Large intestine (tissue), 3 donors: ENCODE measurements around the gene RAB9A. TPM values are rescaled to one million over a fixed set of nuclear protein-coding genes. Genes with fewer than 3 reads are reported as not detected.
A peak's percentile ranks its signal among the peaks of the same experiment; 100 is the strongest.
"Not testable (repeated sequence)": the region's sequence is repeated elsewhere in the genome, so short reads cannot be mapped to it uniquely, and the experiment has no call there.

Experiments
- DNase-seq, 2 donors: peaks; one replicate each; pipeline versions ENCODE4 v3.0.0 to v3.0.0-alpha.2; 2013
- H3K27ac ChIP-seq: one replicate; pipeline ENCODE4 v1.5.1; 2013; ENCODE audit warnings: low read length
- H3K27me3 ChIP-seq: 2 replicates; pipeline ENCODE4 v1.6.1; 2013; ENCODE audit warnings: low read length; ENCODE audit not compliant: control insufficient read depth, insufficient read depth
- H3K36me3 ChIP-seq: 2 replicates; pipeline ENCODE4 v1.6.1; 2013; ENCODE audit warnings: low read length; ENCODE audit not compliant: control insufficient read depth, insufficient read depth
- H3K4me1 ChIP-seq: one replicate; pipeline ENCODE4 v1.6.1; 2013; ENCODE audit warnings: low read length; ENCODE audit not compliant: control insufficient read depth, insufficient read depth
- H3K4me3 ChIP-seq: one replicate; pipeline ENCODE4 v1.5.1; 2013; ENCODE audit warnings: low read length
- H3K9me3 ChIP-seq: one replicate; pipeline ENCODE4 v1.6.1; 2013; ENCODE audit warnings: mild to moderate bottlenecking, low read depth, low read length, moderate library complexity; ENCODE audit not compliant: control insufficient read depth
- WGBS: methylation state at CpG from one replicate; pipeline ENCODE4 v1.1.5; 2013; ENCODE audit warnings: low lambda C conversion rate; ENCODE audit not compliant: insufficient coverage; 5-methylcytosine and 5-hydroxymethylcytosine counted together
- polyA plus RNA-seq: library from polyadenylated mRNA; unstranded; fragments of 120-200 nt; gene quantifications from one replicate; pipeline ENCODE4 v1.2.1, GENCODE V29; 2013

RAB9A gene
- polyA plus RNA-seq, 1 donor: 22.6 TPM

DNA sequence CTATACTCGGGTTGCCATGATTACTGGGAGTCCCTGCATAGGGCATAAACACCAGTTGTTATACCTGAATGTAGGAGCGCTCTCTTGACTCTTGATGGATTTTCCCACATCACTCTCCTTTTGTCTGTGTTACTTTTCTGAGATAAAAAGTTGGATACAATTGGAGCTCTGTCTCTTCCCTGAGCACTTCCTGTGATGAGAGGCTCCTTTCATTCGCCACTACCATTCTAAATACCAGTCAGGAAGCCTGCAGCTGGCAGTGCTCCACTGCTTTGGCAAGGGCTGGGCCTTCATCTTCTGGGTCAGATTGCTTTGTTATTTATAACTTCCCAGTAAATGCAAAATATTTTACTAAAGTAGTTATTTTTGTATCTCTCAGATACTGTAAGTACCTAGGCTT lies 22.1 kb upstream of the RAB9A start:
- WGBS: no CpG with 5 or more reads among the region's 3 CpGs
- Histone ChIP-seq H3K27me3 (no peaks in the 10 kb centered on the region), H3K4me3 (no peak overlapping the region), H3K9me3 (no peaks in the 10 kb centered on the region), H3K36me3 (no peaks in the 10 kb centered on the region), H3K4me1 (no peaks in the 10 kb centered on the region), H3K27ac (no peak overlapping the region)
- no peak for DNase-seq

DNA sequence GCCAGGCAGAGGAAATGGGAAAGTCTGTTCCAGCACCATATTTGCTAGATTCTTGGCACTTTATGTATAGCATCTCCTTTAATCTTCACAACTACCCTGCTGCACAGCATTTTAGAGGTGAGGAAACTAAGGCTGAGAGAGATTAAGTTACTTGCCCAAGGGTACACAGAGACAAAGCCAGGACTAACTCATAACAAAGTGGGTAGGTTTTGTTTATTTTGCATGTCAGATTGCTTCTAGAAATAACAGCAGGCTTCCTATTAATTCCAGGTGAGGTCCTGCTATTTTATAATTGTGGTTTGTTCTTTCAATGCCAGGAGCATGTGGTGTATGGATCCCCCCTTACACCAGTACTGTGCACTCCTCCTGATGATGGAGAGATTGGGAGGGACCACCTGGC lies 21.0 kb upstream of the RAB9A start:
- no peak overlapping the region for H3K27ac ChIP-seq
- no peak for DNase-seq
- no peak overlapping the region for H3K4me3 ChIP-seq
- H3K27me3 ChIP-seq: no peaks in the 10 kb centered on the region
- H3K36me3 ChIP-seq: no peaks in the 10 kb centered on the region
- no peaks in the 10 kb centered on the region for H3K4me1 ChIP-seq
- no peaks in the 10 kb centered on the region for H3K9me3 ChIP-seq

DNA sequence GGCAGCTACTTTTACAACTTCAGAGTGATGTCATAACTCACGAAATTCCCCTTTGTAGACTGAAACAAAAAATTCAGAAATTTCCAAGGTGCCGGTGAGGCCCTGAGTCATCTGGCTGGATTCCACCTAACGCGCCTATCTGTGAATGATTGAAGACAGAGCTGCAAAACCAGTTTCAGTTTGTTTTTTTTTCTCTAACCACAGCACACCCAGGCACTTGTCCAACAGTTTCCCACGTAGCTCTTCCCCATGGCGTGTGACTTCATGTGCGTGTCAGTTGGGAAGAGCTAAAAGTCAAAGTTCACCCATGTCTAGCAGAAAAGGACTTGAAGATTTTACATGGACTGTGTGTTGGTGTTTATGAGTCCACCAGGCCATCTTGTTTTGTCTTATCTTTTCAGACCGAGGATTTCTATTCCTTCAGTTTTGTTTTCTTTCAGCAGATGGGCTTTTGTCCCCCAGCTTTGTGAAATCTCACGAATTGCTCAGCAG lies 19.6 kb upstream of the RAB9A start:
- peak; percentile 92 to 93 for DNase-seq
- H3K27me3 ChIP-seq: no peaks in the 10 kb centered on the region
- no peaks in the 10 kb centered on the region for H3K36me3 ChIP-seq
- peak overlapping the region; percentile 87 for H3K27ac ChIP-seq
- no CpG with 5 or more reads among the region's 9 CpGs for WGBS
- H3K4me1 ChIP-seq: no peaks in the 10 kb centered on the region
- no peaks in the 10 kb centered on the region for H3K9me3 ChIP-seq
- no peak overlapping the region for H3K4me3 ChIP-seq

- DNase-seq, H3K27me3 ChIP-seq, H3K4me1 ChIP-seq, H3K4me3 ChIP-seq, H3K36me3 ChIP-seq, H3K9me3 ChIP-seq: not testable (repeated sequence)
- WGBS: no CpG with 5 or more reads among the region's 8 CpGs
- H3K27ac ChIP-seq: peak overlapping the region; percentile 87
These were observed 19.2 kb upstream of the RAB9A start for GRCh38 chrX:13669755-13670154.

GRCh38 chrX:13670197-13670596 lies 18.7 kb upstream of the RAB9A start:
- H3K27ac ChIP-seq: no peak overlapping the region
- no peak for DNase-seq
- H3K36me3 ChIP-seq: no peaks in the 10 kb centered on the region
- WGBS: no CpG with 5 or more reads among the region's 5 CpGs
- H3K27me3 ChIP-seq: no peaks in the 10 kb centered on the region
- H3K4me3 ChIP-seq: no peak overlapping the region
- H3K4me1 ChIP-seq: no peaks in the 10 kb centered on the region
- H3K9me3 ChIP-seq: no peaks in the 10 kb centered on the region

DNA sequence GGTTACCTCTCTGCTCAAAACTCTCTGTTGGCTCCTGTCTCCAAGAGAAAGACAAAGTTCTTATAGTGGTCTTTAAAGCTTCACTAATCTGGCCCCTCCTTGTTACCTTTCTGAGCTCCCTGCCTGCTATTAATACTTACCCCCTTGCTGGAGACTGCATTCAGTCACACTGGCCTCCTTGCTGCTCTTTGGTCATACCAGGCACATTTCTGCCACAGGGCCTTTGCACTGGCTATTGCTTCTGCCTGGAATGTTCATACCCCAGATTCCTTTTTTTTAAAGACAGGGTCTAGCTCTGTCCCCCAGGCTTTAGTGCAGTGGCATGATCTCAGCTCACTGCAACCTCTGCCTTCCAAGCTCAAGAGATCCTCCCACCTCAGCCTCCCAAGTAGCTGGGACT lies 15.9 kb upstream of the RAB9A start:
- Histone ChIP-seq H3K36me3 (no peaks in the 10 kb centered on the region), H3K4me3 (no peak overlapping the region), H3K9me3 (no peaks in the 10 kb centered on the region), H3K27ac (no peak overlapping the region), H3K27me3 (no peaks in the 10 kb centered on the region), H3K4me1 (no peaks in the 10 kb centered on the region)
- DNase-seq: no peak

GRCh38 chrX:13676885-13677284 lies 12.0 kb upstream of the RAB9A start:
- H3K27me3 ChIP-seq: no peaks in the 10 kb centered on the region
- no peaks in the 10 kb centered on the region for H3K4me1 ChIP-seq
- H3K4me3 ChIP-seq: no peak overlapping the region
- no peaks in the 10 kb centered on the region for H3K36me3 ChIP-seq
- no peak for DNase-seq
- H3K9me3 ChIP-seq: no peaks in the 10 kb centered on the region
- no peak overlapping the region for H3K27ac ChIP-seq

DNA sequence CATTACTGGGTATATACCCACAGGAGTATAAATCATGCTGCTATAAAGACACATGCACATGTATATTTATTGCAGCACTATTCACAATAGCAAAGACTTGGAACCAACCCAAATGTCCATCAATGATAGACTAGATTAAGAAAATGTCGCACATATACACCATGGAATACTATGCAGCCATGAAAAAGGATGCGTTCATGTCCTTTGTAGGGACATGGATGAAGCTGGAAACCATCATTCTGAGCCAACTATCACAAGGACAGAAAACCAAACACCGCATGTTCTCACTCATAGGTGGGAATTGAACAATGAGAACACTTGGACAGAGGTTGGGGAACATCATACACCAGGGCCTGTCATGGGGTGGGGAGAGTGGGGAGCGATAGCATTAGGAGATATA lies 9.2 kb upstream of the RAB9A start:
- DNase-seq, H3K4me3 ChIP-seq, H3K9me3 ChIP-seq, H3K36me3 ChIP-seq, H3K27me3 ChIP-seq, H3K27ac ChIP-seq, H3K4me1 ChIP-seq: not testable (repeated sequence)
- WGBS: no CpG with 5 or more reads among the region's 4 CpGs

DNA sequence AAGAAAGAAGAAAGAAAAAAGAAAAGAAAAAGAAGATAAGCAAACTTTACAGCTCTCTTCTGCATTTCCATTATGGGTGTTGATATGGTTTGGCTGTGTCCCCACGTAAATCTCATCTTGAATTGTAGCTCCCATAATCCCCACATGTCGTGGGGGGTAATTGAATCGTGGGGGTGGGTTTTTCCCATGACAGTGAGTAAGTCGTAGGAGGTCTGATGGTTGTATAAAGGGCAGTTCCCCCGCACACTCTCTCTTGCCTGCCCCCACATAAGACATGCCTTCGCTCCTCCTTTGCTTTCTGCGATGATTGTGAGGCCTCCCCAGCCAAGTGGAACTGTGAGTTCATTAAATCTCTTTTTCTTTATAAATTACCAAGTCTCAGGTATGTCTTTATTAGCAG lies 7.3 kb upstream of the RAB9A start:
- Histone ChIP-seq H3K36me3 (no peaks in the 10 kb centered on the region), H3K27ac (no peak overlapping the region), H3K4me1 (no peaks in the 10 kb centered on the region), H3K27me3 (no peaks in the 10 kb centered on the region), H3K9me3 (no peaks in the 10 kb centered on the region), H3K4me3 (no peak overlapping the region)
- DNase-seq: no peak
- WGBS: 100% methylated on average over 1 of the region's 7 CpGs

- DNase-seq: no peak
- no peaks in the 10 kb centered on the region for H3K4me1 ChIP-seq
- H3K27ac ChIP-seq: no peak overlapping the region
- no peaks in the 10 kb centered on the region for H3K27me3 ChIP-seq
- no CpG with 5 or more reads among the region's 4 CpGs for WGBS
- no peaks in the 10 kb centered on the region for H3K9me3 ChIP-seq
- no peak overlapping the region for H3K4me3 ChIP-seq
- no peaks in the 10 kb centered on the region for H3K36me3 ChIP-seq
These were observed 4.6 kb upstream of the RAB9A start for GRCh38 chrX:13684361-13684760.

DNA sequence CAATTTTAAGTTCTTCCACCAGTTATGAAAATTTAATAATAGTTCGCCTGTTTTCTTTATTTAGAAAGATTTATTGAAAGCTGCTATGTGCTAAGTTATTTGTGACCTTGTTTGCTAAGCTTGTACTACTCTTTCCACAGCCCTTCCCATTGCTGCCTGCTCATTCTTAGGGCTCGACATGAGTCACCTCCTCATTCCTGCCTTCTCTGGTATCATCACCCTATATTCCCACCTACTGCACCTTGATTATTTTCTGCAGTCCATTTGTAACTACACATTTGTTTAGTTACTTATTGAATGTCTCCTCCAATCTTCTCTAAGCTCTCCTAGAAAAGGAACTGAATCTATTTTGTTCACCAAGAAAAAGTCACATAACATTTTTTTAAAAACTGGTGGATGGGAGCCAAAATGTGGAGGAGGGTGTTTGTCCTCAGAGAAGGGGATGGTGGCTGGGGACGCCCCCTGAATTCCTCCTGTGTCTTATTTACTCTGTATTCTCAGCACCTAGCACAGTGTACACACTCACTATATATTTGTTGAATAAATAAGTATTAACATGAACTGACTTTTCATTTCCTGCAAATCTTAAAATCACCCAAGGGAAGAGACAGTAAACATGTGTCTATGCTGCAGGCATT lies 3.7 kb upstream of the RAB9A start:
- WGBS: no CpG with 5 or more reads among the region's 3 CpGs
- Histone ChIP-seq H3K27me3 (no peaks in the 10 kb centered on the region), H3K36me3 (no peaks in the 10 kb centered on the region), H3K27ac (no peak overlapping the region), H3K4me1 (no peaks in the 10 kb centered on the region), H3K9me3 (no peaks in the 10 kb centered on the region), H3K4me3 (no peak overlapping the region)
- no peak for DNase-seq
